Mucosa of rectum (tissue), 2 donors: ENCODE results near the gene CCNY.

Source experiments
- H3K27ac ChIP-seq, 2 donors: one replicate each; pipeline ENCODE4 v1.7.0; 2013; ENCODE audit warnings: inconsistent platforms in 2 of 2, low read depth in 2 of 2, low read length in 2 of 2
- H3K27me3 ChIP-seq, 2 donors: one replicate each; pipeline ENCODE4 v1.7.0; 2013; ENCODE audit warnings: low read length in 2 of 2; ENCODE audit not compliant: control insufficient read depth in 2 of 2, insufficient read depth in 2 of 2
- H3K36me3 ChIP-seq, 2 donors: one replicate each; pipeline ENCODE4 v1.7.0; 2013; ENCODE audit warnings: low read length in 2 of 2; ENCODE audit not compliant: control insufficient read depth in 2 of 2, insufficient read depth in 2 of 2
- H3K4me1 ChIP-seq, 2 donors: one replicate each; pipeline ENCODE4 v1.7.0; 2013; ENCODE audit warnings: low read length in 2 of 2, mild to moderate bottlenecking in 1 of 2; ENCODE audit not compliant: control insufficient read depth in 2 of 2, insufficient read depth in 2 of 2
- H3K4me3 ChIP-seq, 2 donors: one replicate each; pipeline ENCODE4 v1.7.0; 2013; ENCODE audit warnings: low read length in 2 of 2
- H3K9ac ChIP-seq, 2 donors: one replicate each; pipeline ENCODE4 v1.7.0; 2013; ENCODE audit warnings: low read length in 2 of 2, low read depth in 1 of 2, mild to moderate bottlenecking in 1 of 2
- H3K9me3 ChIP-seq, 2 donors: one replicate each; pipeline ENCODE4 v1.7.0; 2013; ENCODE audit warnings: low read length in 2 of 2; ENCODE audit not compliant: control insufficient read depth in 2 of 2
- donor health status: healthy.
- donor health status: Normal muscosa, but diverticular disease.

CCNY gene

DNA sequence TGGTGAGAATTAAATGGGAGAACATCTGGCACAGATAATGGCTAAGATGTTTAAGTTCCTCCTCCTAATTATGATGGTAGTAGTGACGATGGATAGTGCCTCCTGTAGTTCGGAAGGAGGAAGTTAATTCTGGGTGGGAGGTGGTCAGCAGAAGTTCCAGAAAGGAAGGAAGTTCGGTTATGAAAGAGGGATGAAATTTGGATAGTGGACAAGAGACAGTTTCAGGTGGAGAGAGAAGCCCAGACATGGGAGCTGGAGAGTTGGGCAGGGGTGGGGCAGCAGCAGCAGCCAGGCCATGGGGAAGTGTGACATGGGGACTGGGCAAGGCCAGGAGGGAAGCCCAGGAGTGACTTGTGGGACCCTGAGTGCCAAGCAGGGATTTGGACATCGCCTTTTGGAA lies 99.5 kb downstream of the CCNY start:
- Histone ChIP-seq H3K4me3 (no peak overlapping the region), H3K9ac (no peak overlapping the region), H3K9me3 (no peaks in the 10 kb centered on the region), H3K36me3 (no peaks in the 10 kb centered on the region), H3K27ac (no peak overlapping the region), H3K4me1 (no peaks in the 10 kb centered on the region), H3K27me3 (no peaks in the 10 kb centered on the region)

DNA sequence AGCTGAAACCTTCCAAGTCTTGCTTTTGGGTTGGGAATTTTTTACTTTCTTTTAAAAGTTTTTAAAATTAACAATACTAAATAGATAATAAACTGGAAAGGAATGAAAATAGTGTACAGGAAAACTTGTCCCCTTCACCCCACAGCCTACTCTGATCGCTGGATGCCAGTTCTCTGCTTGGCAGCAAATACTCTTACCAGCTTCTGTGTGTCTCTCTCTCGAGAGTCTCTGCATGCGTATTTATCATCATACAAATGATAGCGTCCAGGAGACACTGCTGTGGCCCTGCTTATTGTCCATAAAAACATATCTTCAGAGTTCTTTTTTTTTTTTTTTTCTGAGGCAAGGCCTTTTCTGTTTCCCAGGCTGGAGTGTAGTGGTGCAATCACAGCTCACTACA lies 101.5 kb downstream of the CCNY start:
- no peak overlapping the region for H3K9ac ChIP-seq
- no peak overlapping the region for H3K4me3 ChIP-seq
- peaks cover 2 to 3% of the 10 kb centered on the region in 2 donors for H3K9me3 ChIP-seq
- no peak overlapping the region for H3K27ac ChIP-seq
- no peaks in the 10 kb centered on the region for H3K36me3 ChIP-seq
- H3K4me1 ChIP-seq = no peaks in the 10 kb centered on the region
- H3K27me3 ChIP-seq = no peaks in the 10 kb centered on the region

DNA sequence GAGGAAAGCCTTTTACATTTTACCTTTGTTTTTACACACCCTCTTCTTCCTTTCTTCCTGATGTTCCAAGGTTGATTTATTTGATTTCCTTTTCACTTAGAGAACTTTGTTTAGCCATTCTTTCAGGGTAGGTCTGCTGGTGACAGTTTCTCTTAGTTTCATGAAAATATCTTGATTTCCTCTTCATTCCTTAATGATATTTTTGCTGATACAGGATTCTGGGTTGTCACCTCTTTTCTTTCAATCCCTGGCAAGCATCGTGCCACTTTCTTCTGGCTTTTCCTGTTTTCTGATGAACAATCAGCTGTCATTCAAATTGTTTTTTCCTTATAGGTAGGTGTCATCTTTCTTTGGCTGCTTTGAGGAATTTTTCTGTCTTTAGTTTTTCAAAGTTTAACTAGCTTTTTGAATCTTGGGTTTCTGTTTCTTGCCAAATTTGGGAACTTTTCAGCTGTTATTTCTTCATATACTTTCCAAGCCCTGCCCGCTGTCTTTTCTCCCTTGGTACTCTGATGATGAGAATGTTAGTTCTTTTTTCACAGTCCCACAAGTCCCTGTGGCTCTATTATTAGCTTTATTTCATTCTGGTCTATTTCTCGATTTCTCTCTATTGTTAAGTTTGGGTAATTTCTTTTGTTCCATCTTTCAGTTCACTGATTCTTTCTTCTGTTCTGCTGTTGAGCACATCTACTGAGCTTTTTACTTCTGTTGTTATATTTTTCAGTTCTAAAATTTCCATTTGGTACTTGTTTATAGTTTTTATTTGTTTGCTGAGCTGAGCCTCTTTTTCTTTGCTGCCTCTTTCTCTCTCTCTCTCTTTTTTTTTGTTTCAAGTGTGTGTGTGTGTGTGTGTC lies 102.6 kb downstream of the CCNY start:
- H3K27ac ChIP-seq = no peak overlapping the region
- H3K4me1 ChIP-seq = no peaks in the 10 kb centered on the region
- H3K27me3 ChIP-seq = no peaks in the 10 kb centered on the region
- H3K36me3 ChIP-seq = no peaks in the 10 kb centered on the region
- H3K9ac ChIP-seq = no peak overlapping the region
- H3K4me3 ChIP-seq = no peak overlapping the region
- peaks cover 7% of the 10 kb centered on the region in 2 donors for H3K9me3 ChIP-seq

DNA sequence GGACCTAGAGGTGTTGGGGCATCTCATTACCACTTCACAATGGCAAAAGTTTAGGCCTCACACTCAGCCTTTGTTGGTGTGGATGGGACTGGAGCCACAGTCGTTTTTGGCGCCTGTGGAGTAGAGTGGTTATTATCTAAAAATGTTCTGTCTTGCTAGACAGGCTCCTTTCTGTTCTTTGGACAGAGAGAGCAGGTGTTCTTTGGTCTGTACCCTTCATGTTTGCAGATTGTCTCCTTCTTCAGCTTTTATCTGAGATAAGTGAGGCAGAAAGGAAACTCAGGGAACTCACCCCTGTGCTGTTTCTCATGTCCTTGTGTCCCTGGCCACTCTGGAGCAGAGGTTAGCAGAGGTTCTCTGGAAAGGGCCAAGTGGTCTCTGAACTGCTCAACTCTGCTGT lies 103.7 kb downstream of the CCNY start:
- H3K9ac ChIP-seq = no peak overlapping the region
- H3K27me3 ChIP-seq = no peaks in the 10 kb centered on the region
- peaks cover 8 to 11% of the 10 kb centered on the region in 2 donors for H3K9me3 ChIP-seq
- no peaks in the 10 kb centered on the region for H3K36me3 ChIP-seq
- H3K4me1 ChIP-seq = no peaks in the 10 kb centered on the region
- H3K27ac ChIP-seq = no peak overlapping the region
- no peak overlapping the region for H3K4me3 ChIP-seq

DNA sequence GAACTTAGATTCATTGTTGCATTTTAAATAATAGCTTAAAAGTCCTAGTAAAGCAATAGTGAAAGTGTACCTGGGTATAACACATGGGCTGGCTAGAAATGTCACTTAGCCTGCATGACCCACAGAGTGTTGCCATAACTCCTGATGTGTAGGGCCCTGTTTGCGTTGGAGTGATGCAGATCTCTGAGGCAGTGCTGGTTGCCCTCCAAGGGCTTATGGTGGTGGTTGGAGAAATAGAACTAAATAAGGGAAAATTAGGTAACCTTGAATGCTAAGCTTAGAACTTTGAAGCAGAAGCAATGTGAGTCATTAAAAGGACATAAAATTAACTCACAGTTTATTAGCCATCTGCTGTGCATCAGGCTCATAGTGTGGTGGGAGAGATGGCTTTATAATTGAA lies 105.7 kb downstream of the CCNY start:
- H3K4me1 ChIP-seq = no peaks in the 10 kb centered on the region
- no peak overlapping the region for H3K4me3 ChIP-seq
- H3K9ac ChIP-seq = no peak overlapping the region
- no peaks in the 10 kb centered on the region for H3K27me3 ChIP-seq
- no peak overlapping the region for H3K27ac ChIP-seq
- peaks cover 11% of the 10 kb centered on the region in 2 donors for H3K9me3 ChIP-seq
- H3K36me3 ChIP-seq = no peaks in the 10 kb centered on the region

DNA sequence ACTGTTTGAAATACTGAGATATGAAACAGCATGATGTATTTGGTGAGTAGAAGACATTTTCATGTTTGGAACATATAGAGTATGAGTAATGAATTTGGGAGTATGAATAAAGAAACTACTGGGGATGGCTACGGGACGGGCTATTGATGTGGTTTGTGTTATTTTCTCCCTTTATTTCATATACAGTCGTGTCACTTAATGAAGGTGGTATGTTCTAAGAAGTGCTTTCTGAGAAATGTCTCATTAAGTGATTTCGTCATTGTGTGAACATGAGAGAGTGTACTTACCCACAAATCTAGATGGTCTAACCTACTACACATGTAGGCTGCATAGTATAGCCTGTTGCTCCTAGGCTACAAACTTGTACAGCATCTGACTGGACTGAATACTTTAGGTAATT lies 106.3 kb downstream of the CCNY start:
- H3K27ac ChIP-seq = no peak overlapping the region
- H3K27me3 ChIP-seq = no peaks in the 10 kb centered on the region
- no peak overlapping the region for H3K9ac ChIP-seq
- H3K9me3 ChIP-seq = peaks cover 11% of the 10 kb centered on the region in 2 donors
- H3K36me3 ChIP-seq = no peaks in the 10 kb centered on the region
- peaks cover 0 to 1% of the 10 kb centered on the region in 2 donors for H3K4me1 ChIP-seq
- no peak overlapping the region for H3K4me3 ChIP-seq

DNA sequence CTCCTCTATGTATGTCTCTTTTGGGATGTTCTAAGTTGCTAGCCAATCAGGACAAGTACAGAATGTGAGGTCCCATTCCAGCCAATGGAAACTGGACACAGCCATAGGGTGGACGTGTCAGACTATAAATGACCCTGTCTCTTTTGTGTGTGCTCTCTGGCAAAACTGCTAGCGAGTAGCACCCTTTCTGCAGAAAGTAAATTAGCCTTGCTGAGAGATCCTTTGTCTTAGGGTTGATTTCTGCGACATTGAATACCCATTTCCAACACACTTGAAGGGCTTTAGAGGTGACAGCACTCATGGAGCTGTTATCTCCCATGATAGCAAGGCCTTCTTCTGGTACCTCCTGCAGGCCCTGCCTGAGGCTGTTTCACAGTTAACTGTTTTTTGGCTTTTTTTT lies 107.5 kb downstream of the CCNY start:
- H3K9me3 ChIP-seq = peaks cover 11% of the 10 kb centered on the region in 2 donors

DNA sequence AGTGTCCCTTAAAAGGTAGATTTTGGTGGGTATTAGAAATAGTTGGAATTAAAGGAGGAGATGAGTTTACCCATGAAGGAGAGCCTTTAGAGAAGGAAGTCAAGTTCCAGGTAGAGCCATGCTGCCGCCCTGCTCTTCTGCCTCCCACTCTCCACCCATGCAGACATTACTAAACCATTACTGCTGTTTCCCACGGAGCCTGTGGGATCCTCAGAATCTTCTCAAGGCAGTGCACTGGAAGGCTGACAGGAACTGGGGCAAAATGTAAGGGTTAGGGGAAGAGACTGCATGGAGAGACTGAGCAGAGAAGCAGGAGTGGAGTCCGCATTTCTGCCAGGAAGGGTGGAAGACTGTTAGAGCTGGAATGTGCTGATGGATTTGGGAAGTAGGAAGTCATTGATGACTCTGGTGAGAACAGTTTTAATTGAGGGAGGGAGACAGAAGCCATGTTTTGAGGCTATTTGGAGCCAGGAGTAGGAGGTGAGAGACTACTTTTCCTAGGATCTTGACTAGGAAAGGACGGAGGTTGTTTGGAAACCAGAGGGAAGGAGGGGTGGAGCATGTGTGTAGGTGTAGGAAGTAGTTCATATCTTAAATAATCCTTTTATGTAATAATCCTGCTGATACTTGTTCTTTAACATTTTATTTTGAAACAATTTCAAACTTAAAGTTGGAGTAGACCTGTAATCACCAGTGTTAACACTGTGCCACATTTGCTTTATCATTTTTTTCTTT lies 109.0 kb downstream of the CCNY start:
- Histone ChIP-seq H3K27me3 (no peaks in the 10 kb centered on the region), H3K4me3 (no peak overlapping the region), H3K4me1 (peaks cover 8 to 16% of the 10 kb centered on the region in 2 donors), H3K36me3 (no peaks in the 10 kb centered on the region), H3K27ac (no peak overlapping the region), H3K9ac (no peak overlapping the region), H3K9me3 (peaks cover 11% of the 10 kb centered on the region in 2 donors)

More for the DNA sequence above, 107.5 kb downstream of the CCNY start:
- H3K9ac ChIP-seq = no peak overlapping the region
- H3K4me3 ChIP-seq = no peak overlapping the region
- no peaks in the 10 kb centered on the region for H3K27me3 ChIP-seq
- no peaks in the 10 kb centered on the region for H3K36me3 ChIP-seq
- H3K27ac ChIP-seq = no peak overlapping the region
- peaks cover 4 to 14% of the 10 kb centered on the region in 2 donors for H3K4me1 ChIP-seq

DNA sequence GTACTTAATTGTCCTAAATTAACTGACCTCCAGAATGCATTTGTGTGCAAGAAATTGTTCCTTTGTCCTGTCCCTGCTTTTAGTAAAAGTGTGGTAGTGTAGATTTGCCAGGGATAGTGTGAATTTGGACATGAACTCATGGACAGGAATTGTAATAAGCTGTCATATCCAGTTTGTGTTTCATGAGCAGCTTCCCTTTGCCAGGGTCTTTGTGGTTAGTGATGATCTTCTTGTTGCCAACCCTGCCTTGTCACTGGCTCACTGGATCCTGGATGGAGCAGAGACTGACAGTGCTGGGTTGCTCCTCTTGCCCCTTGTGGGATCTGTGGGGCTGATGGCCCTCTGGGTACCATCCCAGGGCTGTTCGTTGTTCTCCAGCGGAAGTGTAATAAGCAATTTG lies 110.1 kb downstream of the CCNY start:
- Histone ChIP-seq H3K36me3 (no peaks in the 10 kb centered on the region), H3K9me3 (peaks cover 11% of the 10 kb centered on the region in 2 donors), H3K27ac (no peak overlapping the region), H3K9ac (no peak overlapping the region), H3K4me3 (no peak overlapping the region), H3K4me1 (peaks cover 9 to 20% of the 10 kb centered on the region in 2 donors), H3K27me3 (no peaks in the 10 kb centered on the region)

DNA sequence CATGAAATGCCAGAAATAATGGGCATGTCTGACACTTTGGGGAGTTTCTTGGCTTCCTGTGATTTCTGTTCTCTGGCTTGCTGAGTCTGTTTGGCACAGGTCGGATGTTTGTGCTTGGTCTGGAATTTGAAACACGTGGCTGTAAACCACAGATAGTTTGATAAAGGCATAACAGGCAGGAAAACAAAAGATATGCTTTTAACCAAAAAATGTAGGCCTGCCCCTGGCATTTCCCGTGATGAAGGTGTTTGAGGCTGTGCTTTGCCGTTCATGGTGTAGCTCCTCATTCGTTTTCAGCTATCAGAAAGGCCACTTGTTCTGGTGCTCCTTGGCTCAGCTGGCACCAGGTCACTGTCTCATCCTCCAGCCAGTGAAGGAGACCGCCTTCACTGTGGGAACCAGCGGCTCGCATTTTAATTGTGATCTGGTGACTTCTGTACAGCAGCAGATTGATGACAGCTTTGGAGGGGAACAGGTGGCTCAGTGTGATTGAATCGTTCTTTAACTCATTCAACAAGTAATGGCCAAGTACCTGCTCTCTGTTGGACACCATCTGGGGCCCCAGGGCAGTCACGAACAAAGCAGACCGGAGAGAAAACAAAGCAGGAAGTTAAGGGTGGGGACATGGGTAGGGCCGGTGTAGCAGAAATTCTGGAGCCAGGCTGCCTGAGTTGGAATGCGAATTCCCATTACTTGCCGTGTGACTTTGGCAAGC lies 111.5 kb downstream of the CCNY start:
- Histone ChIP-seq H3K4me3 (no peak overlapping the region), H3K4me1 (peaks cover 12 to 23% of the 10 kb centered on the region in 2 donors), H3K9ac (no peak overlapping the region), H3K27me3 (no peaks in the 10 kb centered on the region), H3K9me3 (peaks cover 7 to 9% of the 10 kb centered on the region in 2 donors), H3K27ac (peak overlapping the region in 1 of 2 donors; percentile 35), H3K36me3 (no peaks in the 10 kb centered on the region)
